Activated CD8-positive, alpha-beta memory T cell treated with anti-CD3 and anti-CD28 coated beads for 36 hours (primary cell): ENCODE measurements around the gene PGAM5. TPM values are rescaled to one million over a fixed set of nuclear protein-coding genes. Genes with fewer than 3 reads are reported as not detected.

ENCODE experiments used
- CTCF ChIA-PET: fragments of 350-600 bp; sonication (Branson Sonifier 250); formaldehyde crosslinking; loops from one replicate; lab custom pipeline; 2021; ENCODE audit warnings: antibody characterized with exemption; lab: Charles Lee
- POLR2A ChIA-PET: fragments of 350-600 bp; sonication (Branson Sonifier 250); formaldehyde crosslinking; loops from one replicate; lab custom pipeline; 2021; ENCODE audit warnings: antibody characterized with exemption; lab: Charles Lee
- total RNA-seq, 2 experiments: library from RNA; stranded (reverse); gene quantifications; one replicate each; pipeline ENCODE4 v1.2.3, GENCODE V29; 2021

PGAM5 gene
- total RNA-seq, result 100 to 1,000 TPM; 104 to 105 TPM

- CTCF ChIA-PET, result no interaction called here
- POLR2A ChIA-PET, result interaction anchor here (0.5 kb wide), 1 partner anchor 11 kb away, joined by 3 read pairs; no protein-coding TSS in a partner anchor
Observed at GRCh38 chr12:132710405-132711079, at the start of gene PGAM5. TSS of gene PGAM5 (plus strand) at chr12:132710842. CDS start at chr12:132710877, 35 bp downstream.

- POLR2A ChIA-PET, result no interaction called here
- CTCF ChIA-PET, result no interaction called here
Observed at GRCh38 chr12:132660996-132661395, 49.6 kb upstream of the PGAM5 start.

- ChIA-PET CTCF (interaction anchor here (0.6 kb wide), 1 partner anchor 232 kb away, joined by 3 read pairs; no protein-coding TSS in a partner anchor), POLR2A (interaction anchor here (0.5 kb wide), 1 partner anchor 96 kb away, joined by 5 read pairs; no protein-coding TSS in a partner anchor)
Observed at GRCh38 chr12:132661972-132662371, 48.7 kb upstream of the PGAM5 start.

- POLR2A ChIA-PET, result no interaction called here
- CTCF ChIA-PET, result interaction anchor here (0.8 kb wide), 1 partner anchor 102 kb away, joined by 4 read pairs; no protein-coding TSS in a partner anchor
Observed at GRCh38 chr12:132662901-132663755, 47.5 kb upstream of the PGAM5 start.

- ChIA-PET POLR2A (no interaction called here), CTCF (no interaction called here)
Observed at GRCh38 chr12:132664206-132665148, 46.2 kb upstream of the PGAM5 start.

GRCh38 chr12:132665149-132665491, 45.5 kb upstream of the PGAM5 start:
- POLR2A ChIA-PET, result no interaction called here
- CTCF ChIA-PET, result no interaction called here

GRCh38 chr12:132665794-132666193, 44.8 kb upstream of the PGAM5 start:
- ChIA-PET CTCF (no interaction called here), POLR2A (no interaction called here)

- ChIA-PET CTCF (no interaction called here), POLR2A (no interaction called here)
Observed at GRCh38 chr12:132668191-132669088, 42.2 kb upstream of the PGAM5 start.

- POLR2A ChIA-PET, result no interaction called here
Observed at GRCh38 chr12:132669166-132669879, 41.3 kb upstream of the PGAM5 start.

GRCh38 chr12:132672116-132672515, 38.5 kb upstream of the PGAM5 start:
- ChIA-PET CTCF (no interaction called here), POLR2A (no interaction called here)

More at GRCh38 chr12:132669166-132669879, 41.3 kb upstream of the PGAM5 start:
- CTCF ChIA-PET, result no interaction called here

- POLR2A ChIA-PET, result no interaction called here
- CTCF ChIA-PET, result no interaction called here
Observed at GRCh38 chr12:132672678-132673077, 38.0 kb upstream of the PGAM5 start.

- POLR2A ChIA-PET, result interaction anchor here (0.6 kb wide), 1 partner anchor 22 kb away, joined by 3 read pairs; no protein-coding TSS in a partner anchor
- CTCF ChIA-PET, result no interaction called here
Observed at GRCh38 chr12:132673288-132674179, 37.1 kb upstream of the PGAM5 start.

- ChIA-PET POLR2A (no interaction called here), CTCF (no interaction called here)
Observed at GRCh38 chr12:132674561-132674960, 36.1 kb upstream of the PGAM5 start.

- POLR2A ChIA-PET, result no interaction called here
- CTCF ChIA-PET, result no interaction called here
Observed at GRCh38 chr12:132675757-132676432, 34.7 kb upstream of the PGAM5 start.

- POLR2A ChIA-PET, result no interaction called here
- CTCF ChIA-PET, result no interaction called here
Observed at GRCh38 chr12:132677492-132677891, 33.1 kb upstream of the PGAM5 start.

GRCh38 chr12:132685400-132685799, 25.2 kb upstream of the PGAM5 start:
- ChIA-PET POLR2A (interaction anchor here (0.6 kb wide), 1 partner anchor 185 kb away, joined by 6 read pairs; no protein-coding TSS in a partner anchor), CTCF (no interaction called here)
